T-helper 17 cell (primary cell): Measurements from ENCODE around the gene DGCR2. TPM values are rescaled to one million over a fixed set of nuclear protein-coding genes. Genes with fewer than 3 reads are reported as not detected.

ENCODE experiments used
- ATAC-seq: fragments of 150-1000 bp; cut with Tn5 transposase; 2 replicates; pipeline ENCODE4 v1.10.0; 2021; ENCODE audit warnings: mild to moderate bottlenecking, moderate library complexity
- DNase-seq, 3 donors: peaks; one replicate each; pipeline versions ENCODE4 v3.0.0 to v3.0.0-alpha.2; 2020 to 2021
- H3K9me3 ChIP-seq: one replicate; pipeline ENCODE4 v1.7.0; 2013; ENCODE audit warnings: low read length, mild to moderate bottlenecking; ENCODE audit not compliant: control insufficient read depth, poor library complexity, severe bottlenecking
- H3K27ac Mint-ChIP-seq: one replicate; pipeline ENCODE4 v1.8.0; 2022; ENCODE audit warnings: mild to moderate bottlenecking, moderate library complexity, mixed read lengths
- H3K27me3 Mint-ChIP-seq: one replicate; pipeline ENCODE4 v1.8.0; 2022; ENCODE audit warnings: mixed read lengths
- H3K36me3 Mint-ChIP-seq: one replicate; pipeline ENCODE4 v1.8.0; 2022; ENCODE audit warnings: low read depth, mixed read lengths
- H3K4me1 Mint-ChIP-seq: one replicate; pipeline ENCODE4 v1.8.0; 2022; ENCODE audit warnings: mild to moderate bottlenecking, mixed read lengths
- H3K4me3 Mint-ChIP-seq: one replicate; pipeline ENCODE4 v1.8.0; 2022; ENCODE audit warnings: mild to moderate bottlenecking, moderate library complexity, mixed read lengths
- total RNA-seq, 4 donors: library from RNA in 2 of 4; stranded (reverse) in 2 of 4; gene quantifications; one replicate each; pipeline ENCODE4 v1.2.3 and lab custom pipeline; 2022 to 2026

DGCR2 gene
- total RNA-seq, 2 donors from 2014 or later = 37.7 TPM

- no peaks in the 10 kb centered on the region for H3K27me3 Mint-ChIP-seq
- peaks cover 3% of the 10 kb centered on the region for H3K4me1 Mint-ChIP-seq
- no peak overlapping the region for H3K4me3 Mint-ChIP-seq
- no peaks in the 10 kb centered on the region for H3K9me3 ChIP-seq
- no peak for ATAC-seq
- DNase-seq = no peak
- no peak overlapping the region for H3K27ac Mint-ChIP-seq
- H3K36me3 Mint-ChIP-seq = no peaks in the 10 kb centered on the region
Observed at GRCh38 chr22:19067696-19068348, 54.4 kb downstream of the DGCR2 start.

- Mint-ChIP-seq H3K27me3 (no peaks in the 10 kb centered on the region), H3K36me3 (peaks cover 2% of the 10 kb centered on the region), H3K27ac (no peak overlapping the region), H3K4me1 (peaks cover 5% of the 10 kb centered on the region), H3K4me3 (no peak overlapping the region)
- H3K9me3 ChIP-seq = no peaks in the 10 kb centered on the region
- no peak for ATAC-seq
- no peak for DNase-seq
Observed at GRCh38 chr22:19066531-19067271, 55.5 kb downstream of the DGCR2 start.

- no peak for ATAC-seq
- Mint-ChIP-seq H3K4me3 (no peak overlapping the region), H3K36me3 (peaks cover 2% of the 10 kb centered on the region), H3K27ac (peak overlapping the region; percentile 27), H3K4me1 (peaks cover 3% of the 10 kb centered on the region), H3K27me3 (no peaks in the 10 kb centered on the region)
- DNase-seq = no peak
- no peaks in the 10 kb centered on the region for H3K9me3 ChIP-seq
Observed at GRCh38 chr22:19065929-19066328, 56.3 kb downstream of the DGCR2 start.

- H3K36me3 Mint-ChIP-seq = peaks cover 2% of the 10 kb centered on the region
- H3K9me3 ChIP-seq = no peaks in the 10 kb centered on the region
- peaks cover 3% of the 10 kb centered on the region for H3K4me1 Mint-ChIP-seq
- DNase-seq = no peak
- peak overlapping the region; percentile 27 for H3K27ac Mint-ChIP-seq
- no peak for ATAC-seq
- no peaks in the 10 kb centered on the region for H3K27me3 Mint-ChIP-seq
- no peak overlapping the region for H3K4me3 Mint-ChIP-seq
Observed at GRCh38 chr22:19065298-19065859, 56.8 kb downstream of the DGCR2 start.

GRCh38 chr22:19064354-19065054 lies 57.7 kb downstream of the DGCR2 start:
- peaks cover 4% of the 10 kb centered on the region for H3K36me3 Mint-ChIP-seq

GRCh38 chr22:19063581-19064353 lies 58.4 kb downstream of the DGCR2 start:
- Mint-ChIP-seq H3K27ac (no peak overlapping the region), H3K4me3 (no peak overlapping the region), H3K27me3 (no peaks in the 10 kb centered on the region), H3K36me3 (peaks cover 6% of the 10 kb centered on the region), H3K4me1 (peaks cover 4% of the 10 kb centered on the region)
- ATAC-seq (no peak), DNase-seq (no peak)
- no peaks in the 10 kb centered on the region for H3K9me3 ChIP-seq

More at GRCh38 chr22:19064354-19065054, 57.7 kb downstream of the DGCR2 start:
- H3K27me3 Mint-ChIP-seq = no peaks in the 10 kb centered on the region
- ATAC-seq = no peak
- no peaks in the 10 kb centered on the region for H3K9me3 ChIP-seq
- H3K4me3 Mint-ChIP-seq = no peak overlapping the region
- DNase-seq = no peak
- peaks cover 2% of the 10 kb centered on the region for H3K4me1 Mint-ChIP-seq
- no peak overlapping the region for H3K27ac Mint-ChIP-seq

GRCh38 chr22:19062943-19063308 lies 59.3 kb downstream of the DGCR2 start:
- Mint-ChIP-seq H3K36me3 (peaks cover 9% of the 10 kb centered on the region), H3K27me3 (no peaks in the 10 kb centered on the region), H3K4me3 (no peak overlapping the region), H3K4me1 (peaks cover 10% of the 10 kb centered on the region), H3K27ac (no peak overlapping the region)
- DNase-seq (no peak), ATAC-seq (no peak)
- no peaks in the 10 kb centered on the region for H3K9me3 ChIP-seq

GRCh38 chr22:19062139-19062942 lies 59.9 kb downstream of the DGCR2 start:
- ATAC-seq = no peak
- Mint-ChIP-seq H3K36me3 (peaks cover 9% of the 10 kb centered on the region), H3K4me3 (no peak overlapping the region), H3K27ac (peak overlapping the region; percentile 24), H3K4me1 (peaks cover 11% of the 10 kb centered on the region), H3K27me3 (no peaks in the 10 kb centered on the region)
- DNase-seq = no peak
- no peaks in the 10 kb centered on the region for H3K9me3 ChIP-seq

- H3K36me3 Mint-ChIP-seq = peaks cover 9% of the 10 kb centered on the region
- no peaks in the 10 kb centered on the region for H3K27me3 Mint-ChIP-seq
- no peaks in the 10 kb centered on the region for H3K9me3 ChIP-seq
- no peak for ATAC-seq
- no peak overlapping the region for H3K4me3 Mint-ChIP-seq
- peak overlapping the region; percentile 24 for H3K27ac Mint-ChIP-seq
- H3K4me1 Mint-ChIP-seq = peaks cover 13% of the 10 kb centered on the region
- DNase-seq = no peak
Observed at GRCh38 chr22:19061471-19062138, 60.6 kb downstream of the DGCR2 start.

GRCh38 chr22:19060356-19061009 lies 61.7 kb downstream of the DGCR2 start:
- no peaks in the 10 kb centered on the region for H3K9me3 ChIP-seq
- peak overlapping the region; percentile 83 for H3K27ac Mint-ChIP-seq
- H3K4me3 Mint-ChIP-seq = no peak overlapping the region
- H3K27me3 Mint-ChIP-seq = no peaks in the 10 kb centered on the region
- ATAC-seq (no peak), DNase-seq (no peak)
- H3K36me3 Mint-ChIP-seq = peaks cover 11% of the 10 kb centered on the region
- peaks cover 18% of the 10 kb centered on the region for H3K4me1 Mint-ChIP-seq

GRCh38 chr22:19059481-19060278 lies 62.5 kb downstream of the DGCR2 start:
- Mint-ChIP-seq H3K4me1 (peaks cover 19% of the 10 kb centered on the region), H3K27ac (peak overlapping the region; percentile 83), H3K4me3 (no peak overlapping the region), H3K27me3 (no peaks in the 10 kb centered on the region), H3K36me3 (peaks cover 12% of the 10 kb centered on the region)
- ATAC-seq (no peak), DNase-seq (no peak)
- no peaks in the 10 kb centered on the region for H3K9me3 ChIP-seq
